IMR-90 (cell line): ENCODE results near the gene VWA8. TPM values are rescaled to one million over a fixed set of nuclear protein-coding genes. Genes with fewer than 3 reads are reported as not detected.
"Not testable (repeated sequence)": the region's sequence is repeated elsewhere in the genome, so short reads cannot be mapped to it uniquely, and the experiment has no call there.

Experiments used
- ATAC-seq: fragments of 200-7000 bp; cut with Tn5 transposase; 2 replicates; pipeline ENCODE4 v1.9.1; 2020; ENCODE audit warnings: low read depth, mild to moderate bottlenecking, moderate library complexity
- BruUV-seq: library from RNA; stranded (reverse); fragments of 400-500 nt; replicated peaks from 2 replicates; lab custom pipeline; 2021; lab: Mats Ljungman, UMichigan
- CTCF ChIA-PET: fragments of 300-600 bp; formaldehyde crosslinking; extraction: SDS; loops from one replicate; lab custom pipeline; 2021; ENCODE audit warnings: antibody characterized with exemption; lab: Yijun Ruan, JAX
- POLR2A ChIA-PET: fragments of 300-600 bp; sonication (Branson Sonifier 250); formaldehyde crosslinking; loops from one replicate; lab custom pipeline; 2022; ENCODE audit warnings: antibody characterized with exemption; ENCODE audit not compliant: unreplicated experiment; lab: Charles Lee
- DNase-seq: peaks from one replicate; pipeline ENCODE4 v3.0.0; 2013
- H2AFZ ChIP-seq: replicated peaks from 2 replicates; pipeline ENCODE3; 2013; ENCODE audit warnings: low read length, mild to moderate bottlenecking; ENCODE audit not compliant: poor library complexity
- H2AK5ac ChIP-seq: 2 replicates; pipeline ENCODE4 v1.6.1; 2013; ENCODE audit warnings: low read depth, low read length, inconsistent platforms
- H2AK9ac ChIP-seq: replicated peaks from 2 replicates; pipeline ENCODE3; 2013; ENCODE audit warnings: mild to moderate bottlenecking, low read depth, low read length, moderate library complexity; ENCODE audit not compliant: poor library complexity
- H2BK120ac ChIP-seq: 2 replicates; pipeline ENCODE4 v1.6.1; 2013; ENCODE audit warnings: low read depth, low read length, inconsistent platforms
- H2BK15ac ChIP-seq: 3 replicates; pipeline ENCODE4 v1.6.1; 2013; ENCODE audit warnings: low read depth, low read length, inconsistent platforms
- H2BK20ac ChIP-seq: 2 replicates; pipeline ENCODE4 v1.6.1; 2013; ENCODE audit warnings: low read depth, mild to moderate bottlenecking, inconsistent platforms, low read length, moderate library complexity
- H2BK5ac ChIP-seq: 2 replicates; pipeline ENCODE4 v1.6.1; 2013; ENCODE audit warnings: mild to moderate bottlenecking, low read depth, low read length, inconsistent platforms; ENCODE audit not compliant: poor library complexity, severe bottlenecking
- H3K14ac ChIP-seq: replicated peaks from 2 replicates; pipeline ENCODE4 v1.6.1; 2013; ENCODE audit warnings: low read depth, low read length, inconsistent platforms
- H3K18ac ChIP-seq: 2 replicates; pipeline ENCODE4 v1.6.1; 2013; ENCODE audit warnings: low read depth, low read length, control low read depth
- H3K23ac ChIP-seq: 2 replicates; pipeline ENCODE4 v1.6.1; 2013; ENCODE audit warnings: low read depth, low read length, inconsistent platforms
- H3K27ac ChIP-seq: 2 replicates; pipeline ENCODE4 v1.5.1; 2013; ENCODE audit warnings: mild to moderate bottlenecking, control low read depth, low read length; ENCODE audit not compliant: insufficient read depth
- H3K27me3 ChIP-seq: 2 replicates; pipeline ENCODE4 v1.6.1; 2013; ENCODE audit warnings: low read length; ENCODE audit not compliant: control insufficient read depth, insufficient read depth
- H3K36me3 ChIP-seq: 2 replicates; pipeline ENCODE4 v1.6.1; 2013; ENCODE audit warnings: low read length, mixed read lengths; ENCODE audit not compliant: control insufficient read depth, insufficient read depth
- H3K4ac ChIP-seq: 2 replicates; pipeline ENCODE4 v1.6.1; 2013; ENCODE audit warnings: low read depth, low read length, inconsistent platforms
- H3K4me1 ChIP-seq: 2 replicates; pipeline ENCODE4 v1.6.1; 2013; ENCODE audit warnings: low read length, mixed read lengths; ENCODE audit not compliant: control insufficient read depth, insufficient read depth
- H3K4me2 ChIP-seq: 2 replicates; pipeline ENCODE4 v1.6.1; 2013; ENCODE audit warnings: low read depth, mild to moderate bottlenecking, control low read depth, low read length, moderate library complexity
- H3K4me3 ChIP-seq: 2 replicates; pipeline ENCODE4 v1.5.1; 2013; ENCODE audit warnings: low read depth, mild to moderate bottlenecking, control low read depth, low read length, moderate library complexity; ENCODE audit not compliant: insufficient read depth
- H3K56ac ChIP-seq: 2 replicates; pipeline ENCODE4 v1.6.1; 2013; ENCODE audit warnings: low read length, inconsistent platforms; ENCODE audit not compliant: insufficient read depth; ENCODE audit errors: extremely low read depth
- H3K79me1 ChIP-seq, 2 experiments: 2 replicates each; pipeline ENCODE4 v1.6.1; 2013; ENCODE audit warnings: low read length in 2 of 2, inconsistent platforms in 1 of 2, low read depth in 1 of 2
- H3K9ac ChIP-seq: 2 replicates; pipeline ENCODE4 v1.6.1; 2013; ENCODE audit warnings: low read depth, low read length, control low read depth
- H3K9me1 ChIP-seq: 2 replicates; pipeline ENCODE4 v1.6.1; 2013; ENCODE audit warnings: low read length, inconsistent platforms; ENCODE audit not compliant: insufficient read depth
- H3K9me3 ChIP-seq: 2 replicates; pipeline ENCODE4 v1.6.1; 2013; ENCODE audit warnings: low read length; ENCODE audit not compliant: control insufficient read depth, insufficient read depth
- H4K20me1 ChIP-seq: 2 replicates; pipeline ENCODE4 v1.6.1; 2013; ENCODE audit warnings: low read length, inconsistent platforms; ENCODE audit not compliant: insufficient read depth
- H4K5ac ChIP-seq: 2 replicates; pipeline ENCODE4 v1.6.1; 2013; ENCODE audit warnings: mild to moderate bottlenecking, low read depth, low read length, control low read depth
- H4K8ac ChIP-seq, 2 experiments: 2 replicates each; pipeline ENCODE4 v1.6.1; 2013; ENCODE audit warnings: low read depth in 2 of 2, low read length in 2 of 2, control low read depth in 1 of 2, inconsistent platforms in 1 of 2
- H4K91ac ChIP-seq: 2 replicates; pipeline ENCODE4 v1.6.1; 2013; ENCODE audit warnings: low read depth, low read length, inconsistent platforms; ENCODE audit not compliant: insufficient read depth
- WGBS, 2 experiments: methylation state at CpG; one replicate each; pipeline versions ENCODE4 v1.1.5 to v1.1.7; 2013; ENCODE audit warnings: missing lambda C conversion rate in 2 of 2; ENCODE audit not compliant: insufficient read length in 1 of 2; ENCODE audit errors: extremely low coverage in 2 of 2; 5-methylcytosine and 5-hydroxymethylcytosine counted together
- dilution Hi-C: fragments of 300-500 bp; cut with HindIII; formaldehyde crosslinking; loops from one replicate; pipeline ENCODE4 v1.14.3; 2018; ENCODE audit warnings: low sequenced_read_pairs; ENCODE audit not compliant: unreplicated experiment
- in situ Hi-C: fragments of 300-500 bp; cut with MboI; formaldehyde crosslinking; loops from 3 replicates; pipeline ENCODE4 v1.14.3; 2019; ENCODE audit warnings: low sequenced_read_pairs, inconsistent platforms, mixed read lengths
- intact Hi-C: fragments of 100-400 bp; cut with micrococcal nuclease; formaldehyde crosslinking; loops from 2 replicates; pipeline ENCODE4 v1.10.0; 2022
- polyA plus RNA-seq, 3 experiments: library from polyadenylated mRNA; depleted of rRNA; stranded (reverse); fragments of >200 nt; gene quantifications; 2 replicates each; pipeline ENCODE4 v1.2.3, GENCODE V29; 2012; ENCODE audit warnings: low replicate concordance in 1 of 3
- total RNA-seq: library from RNA; depleted of rRNA; stranded (reverse); fragments of >200 nt; gene quantifications from 2 replicates; pipeline ENCODE4 v1.2.3, GENCODE V29; 2012

Gene VWA8
- total and polyA plus RNA-seq, 2 of the 4 experiments (the other 2 are of a cell fraction) = 5.9 to 18.3 TPM

GRCh38 chr13:41881890-41882289, 79.0 kb downstream of the VWA8 start:
- H2BK20ac ChIP-seq, H3K56ac ChIP-seq, H3K9ac ChIP-seq, H2AK5ac ChIP-seq, H2BK5ac ChIP-seq, in situ Hi-C loops, H4K20me1 ChIP-seq, H3K79me1 ChIP-seq, H2AFZ ChIP-seq, H3K4me1 ChIP-seq, H2AK9ac ChIP-seq, H2BK15ac ChIP-seq, DNase-seq, BruUV-seq, H3K9me1 ChIP-seq, H3K4me3 ChIP-seq, CTCF ChIA-PET, H3K4me2 ChIP-seq, H4K5ac ChIP-seq, POLR2A ChIA-PET, H3K18ac ChIP-seq, H2BK120ac ChIP-seq, H3K27ac ChIP-seq, H4K8ac ChIP-seq, H3K9me3 ChIP-seq, H3K36me3 ChIP-seq, H3K27me3 ChIP-seq, H4K91ac ChIP-seq, H3K23ac ChIP-seq, dilution Hi-C loops, H3K14ac ChIP-seq, H3K4ac ChIP-seq, ATAC-seq, intact Hi-C loops: not testable (repeated sequence)
- WGBS, 2 experiments = 90% methylated on average over 2 of the region's 32 CpGs; no CpG with 5 or more reads in 1 of the 2 experiments
